ENCODE results near the gene C14orf132.

- TF ChIP-seq, protein P1, sequence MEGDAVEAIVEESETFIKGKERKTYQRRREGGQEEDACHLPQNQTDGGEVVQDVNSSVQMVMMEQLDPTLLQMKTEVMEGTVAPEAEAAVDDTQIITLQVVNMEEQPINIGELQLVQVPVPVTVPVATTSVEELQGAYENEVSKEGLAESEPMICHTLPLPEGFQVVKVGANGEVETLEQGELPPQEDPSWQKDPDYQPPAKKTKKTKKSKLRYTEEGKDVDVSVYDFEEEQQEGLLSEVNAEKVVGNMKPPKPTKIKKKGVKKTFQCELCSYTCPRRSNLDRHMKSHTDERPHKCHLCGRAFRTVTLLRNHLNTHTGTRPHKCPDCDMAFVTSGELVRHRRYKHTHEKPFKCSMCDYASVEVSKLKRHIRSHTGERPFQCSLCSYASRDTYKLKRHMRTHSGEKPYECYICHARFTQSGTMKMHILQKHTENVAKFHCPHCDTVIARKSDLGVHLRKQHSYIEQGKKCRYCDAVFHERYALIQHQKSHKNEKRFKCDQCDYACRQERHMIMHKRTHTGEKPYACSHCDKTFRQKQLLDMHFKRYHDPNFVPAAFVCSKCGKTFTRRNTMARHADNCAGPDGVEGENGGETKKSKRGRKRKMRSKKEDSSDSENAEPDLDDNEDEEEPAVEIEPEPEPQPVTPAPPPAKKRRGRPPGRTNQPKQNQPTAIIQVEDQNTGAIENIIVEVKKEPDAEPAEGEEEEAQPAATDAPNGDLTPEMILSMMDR (conservative IDR thresholded peaks at IDR 0.05; ENCODE audit: low read length): no peak
- no peak for TF ChIP-seq EZH2phosphoT487 (IDR thresholded peaks at IDR 0.05; ENCODE audit: borderline replicate concordance)
Measured at GRCh38 chr14:96095058-96095457, 55.9 kb downstream of the C14orf132 start.
